HEK293T (cell line): ENCODE measurements around the gene RAD51B.

ENCODE experiments used
- CTCF ChIA-PET: fragments of 350-600 bp; formaldehyde crosslinking; extraction: SDS; loops from one replicate; lab custom pipeline; 2021; ENCODE audit warnings: antibody characterized with exemption, inconsistent platforms; lab: Yijun Ruan, JAX
- POLR2A ChIA-PET: fragments of 350-600 bp; formaldehyde crosslinking; extraction: SDS; loops from one replicate; lab custom pipeline; 2020; ENCODE audit warnings: antibody characterized with exemption, inconsistent platforms; lab: Yijun Ruan, JAX
- DNase-seq: peaks from one replicate; pipeline ENCODE4 v3.0.0; 2012; ENCODE audit warnings: mixed read lengths; ENCODE audit errors: extremely low spot score
- ARNT ChIP-seq: fragments of 450-650 bp; IDR thresholded peaks from 2 replicates; pipeline ENCODE4 v1.6.1; 2017; ENCODE audit warnings: mild to moderate bottlenecking
- BHLHE40 ChIP-seq: fragments of 450-650 bp; IDR thresholded peaks from 2 replicates; pipeline ENCODE4 v1.6.1; 2016; ENCODE audit warnings: mild to moderate bottlenecking, moderate library complexity, borderline replicate concordance
- CTBP1 ChIP-seq: fragments of 450-650 bp; IDR thresholded peaks from 2 replicates; pipeline ENCODE4 v1.6.1; 2016; ENCODE audit warnings: borderline replicate concordance
- ELF4 ChIP-seq: fragments of 450-650 bp; IDR thresholded peaks from 2 replicates; pipeline ENCODE4 v1.6.1; 2017; ENCODE audit warnings: antibody characterized with exemption
- FOXA1 ChIP-seq: fragments of 450-650 bp; IDR thresholded peaks from 2 replicates; pipeline ENCODE4 v1.6.1; 2016; ENCODE audit warnings: mild to moderate bottlenecking
- FOXK2 ChIP-seq: fragments of 450-650 bp; IDR thresholded peaks from 2 replicates; pipeline ENCODE4 v1.6.1; 2016; ENCODE audit warnings: mild to moderate bottlenecking
- FOXM1 ChIP-seq: fragments of 450-650 bp; IDR thresholded peaks from 2 replicates; pipeline ENCODE4 v1.6.1; 2017; ENCODE audit warnings: mild to moderate bottlenecking, borderline replicate concordance
- HDGF ChIP-seq: fragments of 450-650 bp; IDR thresholded peaks from 2 replicates; pipeline ENCODE4 v1.6.1; 2017; ENCODE audit warnings: antibody characterized with exemption, borderline replicate concordance
- L3MBTL2 ChIP-seq: fragments of 450-650 bp; conservative IDR thresholded peaks from 2 replicates; pipeline ENCODE4 v1.6.1; 2016; ENCODE audit warnings: mild to moderate bottlenecking
- LEF1 ChIP-seq: fragments of 450-650 bp; IDR thresholded peaks from 2 replicates; pipeline ENCODE4 v1.6.1; 2017; ENCODE audit warnings: mild to moderate bottlenecking, borderline replicate concordance
- NFRKB ChIP-seq: fragments of 450-650 bp; IDR thresholded peaks from 2 replicates; pipeline ENCODE4 v1.6.1; 2016; ENCODE audit warnings: mild to moderate bottlenecking, moderate library complexity
- SP1 ChIP-seq: fragments of 450-650 bp; IDR thresholded peaks from 2 replicates; pipeline ENCODE4 v1.6.1; 2017
- SUZ12 ChIP-seq: fragments of 450-650 bp; IDR thresholded peaks from 2 replicates; pipeline ENCODE4 v1.6.1; 2016; ENCODE audit warnings: mild to moderate bottlenecking
- TARDBP ChIP-seq: fragments of 450-650 bp; IDR thresholded peaks from 2 replicates; pipeline ENCODE4 v1.6.1; 2016
- ZNF384 ChIP-seq: fragments of 450-650 bp; IDR thresholded peaks from 2 replicates; pipeline ENCODE4 v1.6.1; 2016
- TF ChIP-seq, protein P1 (sequence below): fragments of 450-650 bp; IDR thresholded peaks from 2 replicates; pipeline ENCODE4 v1.6.1; 2016

The RAD51B gene

GRCh38 chr14:67819563-67820421, at the start of gene RAD51B:
Gene RAD51B, plus strand, starts transcription at chr14:67819779.
- ChIA-PET CTCF (no interaction called here), POLR2A (no interaction called here)
- no peak for TF ChIP-seq FOXM1
- TF ChIP-seq L3MBTL2 = peak; percentile 66
- peak; percentile 87; the same call in 1 of the 2 replicates for TF ChIP-seq ZNF384
- peak; percentile 35 for TF ChIP-seq ELF4
- peak; percentile 85 for DNase-seq

DNA sequence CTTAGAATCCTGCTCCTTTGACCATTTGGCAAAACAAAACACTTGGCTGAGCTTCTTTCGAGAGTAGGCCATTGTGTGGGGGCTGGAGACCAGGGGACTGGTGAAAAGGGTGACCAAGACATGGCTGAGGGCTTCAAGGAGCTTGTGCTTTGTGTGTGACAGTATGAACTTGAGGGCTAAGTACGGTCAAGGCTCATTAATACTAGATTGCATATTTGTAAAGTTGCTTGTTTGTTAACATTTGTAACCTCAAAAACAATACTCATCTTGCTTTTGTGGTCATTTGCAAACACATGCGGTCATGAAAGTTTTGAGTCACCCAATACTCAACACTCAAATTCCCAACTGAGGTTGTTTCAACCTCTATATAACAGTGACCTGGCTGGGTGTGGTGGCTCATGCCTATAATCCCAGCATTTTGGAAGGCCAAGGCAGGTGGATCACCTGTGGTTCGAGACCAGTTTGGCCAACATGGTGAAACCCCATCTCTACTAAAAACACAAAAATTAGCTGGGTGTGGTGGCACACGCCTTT, 45.7 kb upstream of the RAD51B start:
- TF ChIP-seq FOXA1 (no peak), HDGF (no peak), ELF4 (no peak), FOXM1 (no peak), NFRKB (no peak), BHLHE40 (no peak), LEF1 (no peak), CTBP1 (no peak), SUZ12 (no peak), FOXK2 (no peak), ARNT (no peak), SP1 (no peak)
- TF ChIP-seq, protein P1, sequence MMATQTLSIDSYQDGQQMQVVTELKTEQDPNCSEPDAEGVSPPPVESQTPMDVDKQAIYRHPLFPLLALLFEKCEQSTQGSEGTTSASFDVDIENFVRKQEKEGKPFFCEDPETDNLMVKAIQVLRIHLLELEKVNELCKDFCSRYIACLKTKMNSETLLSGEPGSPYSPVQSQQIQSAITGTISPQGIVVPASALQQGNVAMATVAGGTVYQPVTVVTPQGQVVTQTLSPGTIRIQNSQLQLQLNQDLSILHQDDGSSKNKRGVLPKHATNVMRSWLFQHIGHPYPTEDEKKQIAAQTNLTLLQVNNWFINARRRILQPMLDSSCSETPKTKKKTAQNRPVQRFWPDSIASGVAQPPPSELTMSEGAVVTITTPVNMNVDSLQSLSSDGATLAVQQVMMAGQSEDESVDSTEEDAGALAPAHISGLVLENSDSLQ = no peak
- ChIA-PET CTCF (no interaction called here), POLR2A (no interaction called here)
- DNase-seq = no peak

DNA sequence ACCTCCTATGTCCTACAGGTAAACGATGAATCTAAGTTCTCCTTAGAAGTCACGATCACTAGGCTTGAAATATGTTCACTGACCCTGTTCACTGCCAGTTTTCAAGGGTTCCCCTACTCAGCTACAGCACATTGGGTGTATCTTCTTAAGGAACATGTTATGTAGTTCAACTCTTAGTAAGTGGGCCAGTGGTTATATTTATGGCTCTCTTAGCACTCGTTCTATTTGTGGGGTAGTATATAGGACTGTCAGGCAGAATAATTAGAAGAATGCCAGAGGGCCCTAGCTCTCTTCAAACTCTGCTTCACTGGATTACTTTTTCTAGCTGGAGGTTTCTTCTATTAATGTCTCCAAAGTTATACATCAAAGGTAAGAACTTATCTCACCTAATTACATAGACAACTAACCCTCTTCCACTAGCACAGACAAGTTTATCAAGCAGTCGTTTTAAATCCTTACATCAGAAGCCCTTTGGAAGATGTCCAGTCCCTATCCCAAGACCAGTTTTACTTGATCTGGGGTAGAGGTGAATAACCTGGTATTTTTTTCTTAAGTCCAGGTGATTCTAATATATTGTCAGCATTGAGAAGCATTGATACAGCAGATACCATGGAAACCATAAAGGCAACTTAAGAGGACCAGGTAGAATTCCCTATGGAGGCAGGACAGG, 42.8 kb upstream of the RAD51B start:
- POLR2A ChIA-PET = no interaction called here
- CTCF ChIA-PET = no interaction called here
- DNase-seq = no peak
- no peak for TF ChIP-seq ARNT
- TF ChIP-seq TARDBP = no peak
- TF ChIP-seq FOXM1 = no peak
- no peak for TF ChIP-seq ZNF384
- no peak for TF ChIP-seq SUZ12
- TF ChIP-seq LEF1 = no peak
- TF ChIP-seq HDGF = no peak
- TF ChIP-seq CTBP1 = no peak
- no peak for TF ChIP-seq NFRKB
- TF ChIP-seq ELF4 = no peak
- TF ChIP-seq FOXK2 = no peak
- TF ChIP-seq L3MBTL2 = no peak
- no peak for TF ChIP-seq SP1
- no peak for TF ChIP-seq FOXA1
- TF ChIP-seq, protein P1 = no peak
- no peak for TF ChIP-seq BHLHE40

- CTCF ChIA-PET = no interaction called here
- POLR2A ChIA-PET = no interaction called here
These were observed 40.8 kb upstream of the RAD51B start for GRCh38 chr14:67778792-67779191.

GRCh38 chr14:67782090-67782489, 37.5 kb upstream of the RAD51B start:
- CTCF ChIA-PET = no interaction called here
- POLR2A ChIA-PET = interaction anchor here (1.1 kb wide), 1 partner anchor 35 kb away, joined by 4 read pairs; the partner anchor contains the start of gene ZFYVE26
- DNase-seq = no peak
- TF ChIP-seq FOXA1 (no peak), LEF1 (no peak), ZNF384 (no peak), CTBP1 (no peak), FOXK2 (no peak), BHLHE40 (no peak), SP1 (no peak)

More at GRCh38 chr14:67778792-67779191, 40.8 kb upstream of the RAD51B start:
- no peak for DNase-seq
- no peak for TF ChIP-seq NFRKB

DNA sequence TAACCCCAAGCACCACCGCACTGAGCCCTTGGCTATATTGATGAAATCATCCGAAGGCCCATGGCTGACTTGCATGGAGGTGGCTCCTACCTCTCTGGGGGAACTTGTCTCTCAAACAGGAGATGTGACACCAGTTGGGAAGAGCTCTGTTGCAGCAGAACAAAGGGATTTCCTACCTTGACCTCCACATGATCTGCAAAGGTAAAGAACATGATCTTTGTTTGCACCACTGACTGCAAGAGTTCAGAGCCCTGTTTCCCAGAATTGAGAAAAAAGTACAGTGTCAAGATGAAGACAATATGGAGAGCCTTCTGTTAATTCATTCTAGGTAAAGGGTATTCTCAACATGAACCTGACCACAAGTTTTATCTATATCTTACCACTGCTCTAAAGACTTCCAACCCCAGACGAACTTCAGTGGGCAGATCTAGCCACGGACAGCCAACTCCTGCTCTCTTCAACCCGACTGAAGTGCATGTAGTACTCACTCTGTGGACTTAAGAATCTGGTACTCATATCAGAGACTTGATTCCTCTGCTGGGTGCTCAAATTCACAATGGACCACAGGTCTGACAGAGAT, 35.2 kb upstream of the RAD51B start:
- no peak for TF ChIP-seq FOXM1
- TF ChIP-seq, protein P1 = no peak
- POLR2A ChIA-PET = no interaction called here
- DNase-seq = no peak
- CTCF ChIA-PET = no interaction called here
